C1 segment of cervical spinal cord (tissue), 14 donors: ENCODE measurements around the gene WDPCP.
A peak's percentile ranks its signal among the peaks of the same experiment; 100 is the strongest.
"Not testable (repeated sequence)": the region's sequence is repeated elsewhere in the genome, so short reads cannot be mapped to it uniquely, and the experiment has no call there.

Experiments used
- DNase-seq, 14 donors: peaks; one replicate each; lab custom pipeline; 2025; lab: John Stamatoyannopoulos, UW

WDPCP gene

GRCh38 chr2:63591566-63592175 is 3.4 kb upstream of the WDPCP start:
- no peak for DNase-seq

GRCh38 chr2:63590626-63591408 is 2.5 kb upstream of the WDPCP start:
- DNase-seq: no peak

GRCh38 chr2:63589148-63589958 is 1.1 kb upstream of the WDPCP start:
- peak in 1 of 14 donors; percentile 32 for DNase-seq

- no peak for DNase-seq
Measured at GRCh38 chr2:63587814-63588384, 378 bp downstream of the WDPCP start.

- no peak for DNase-seq
Measured at GRCh38 chr2:63582873-63583272, 5.4 kb downstream of the WDPCP start.

GRCh38 chr2:63581298-63581961 is 6.8 kb downstream of the WDPCP start:
- peak in 3 of 14 donors; percentile 1 to 3 (median 1) for DNase-seq

GRCh38 chr2:63580651-63581297 is 7.5 kb downstream of the WDPCP start:
- DNase-seq: no peak

- DNase-seq: no peak
Measured at GRCh38 chr2:63578767-63579166, 9.5 kb downstream of the WDPCP start.

GRCh38 chr2:63576546-63576945 is 11.7 kb downstream of the WDPCP start:
- no peak for DNase-seq

- not testable (repeated sequence) for DNase-seq
Measured at GRCh38 chr2:63573726-63574345, 14.4 kb downstream of the WDPCP start.

- not testable (repeated sequence) for DNase-seq
Measured at GRCh38 chr2:63573026-63573425, 15.3 kb downstream of the WDPCP start.

- DNase-seq: no peak
Measured at GRCh38 chr2:63572001-63572400, 16.3 kb downstream of the WDPCP start.

- no peak for DNase-seq
Measured at GRCh38 chr2:63571291-63571690, 17.0 kb downstream of the WDPCP start.

GRCh38 chr2:63569740-63570139 is 18.5 kb downstream of the WDPCP start:
- no peak for DNase-seq

- no peak for DNase-seq
Measured at GRCh38 chr2:63562751-63563150, 25.5 kb downstream of the WDPCP start.

- not testable (repeated sequence) for DNase-seq
Measured at GRCh38 chr2:63558922-63559321, 29.4 kb downstream of the WDPCP start.

GRCh38 chr2:63557819-63558218 is 30.5 kb downstream of the WDPCP start:
- not testable (repeated sequence) for DNase-seq

GRCh38 chr2:63555931-63556330 is 32.3 kb downstream of the WDPCP start:
- DNase-seq: no peak

GRCh38 chr2:63555299-63555698 is 33.0 kb downstream of the WDPCP start:
- DNase-seq: no peak

GRCh38 chr2:63553049-63553448 is 35.2 kb downstream of the WDPCP start:
- no peak for DNase-seq
